Kidney epithelial cell (primary cell): ENCODE measurements around the gene STPG2. TPM values are rescaled to one million over a fixed set of nuclear protein-coding genes. Genes with fewer than 3 reads are reported as not detected.

Source experiments
- DNase-seq: peaks from one replicate; pipeline ENCODE4 v3.0.0-alpha.2; 2010; ENCODE audit warnings: low read depth
- H3K27me3 ChIP-seq: 2 replicates; pipeline ENCODE4 v1.6.0; 2011; ENCODE audit warnings: low read length; ENCODE audit not compliant: control insufficient read depth, insufficient read depth
- H3K36me3 ChIP-seq: 2 replicates; pipeline ENCODE4 v1.5.1; 2011; ENCODE audit warnings: low read length; ENCODE audit not compliant: control insufficient read depth, insufficient read depth
- H3K4me3 ChIP-seq: 2 replicates; pipeline ENCODE4 v1.5.1; 2011; ENCODE audit warnings: low read depth, mild to moderate bottlenecking, control low read depth, low read length
- total RNA-seq: library from RNA; depleted of rRNA; stranded (reverse); fragments of >200 nt; gene quantifications from 2 replicates; pipeline ENCODE4 v1.2.3, GENCODE V29; 2015
- TF ChIP-seq, protein P1 (sequence below): IDR thresholded peaks from 2 replicates; pipeline ENCODE4 v1.5.1; 2011; ENCODE audit warnings: mild to moderate bottlenecking, moderate library complexity, low read length, control low read depth, inconsistent platforms; ENCODE audit not compliant: insufficient read depth, poor library complexity, severe bottlenecking

The STPG2 gene
- total RNA-seq, 1 donor from 2014 or later, result not detected

DNA sequence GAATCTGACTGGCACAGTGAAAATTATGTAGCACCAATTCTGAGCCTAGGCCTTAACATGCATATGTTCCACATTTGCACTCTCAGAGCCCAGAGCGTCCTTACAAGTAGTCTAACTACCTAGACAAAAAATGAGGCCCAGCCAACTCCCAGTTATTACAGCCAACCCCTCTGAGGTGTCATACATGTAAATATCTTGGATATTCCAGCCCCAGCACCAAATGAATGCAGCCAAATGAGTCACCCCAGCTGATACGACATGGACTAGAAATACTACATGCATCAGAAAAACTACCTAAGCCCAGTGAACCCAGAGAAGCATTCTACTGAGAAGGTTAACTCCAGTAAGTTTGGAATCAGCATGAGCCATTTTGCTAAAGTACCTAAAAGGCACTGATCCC lies 145.1 kb downstream of the STPG2 start:
- Histone ChIP-seq H3K36me3 (no peaks in the 10 kb centered on the region), H3K4me3 (no peak overlapping the region), H3K27me3 (no peaks in the 10 kb centered on the region)
- DNase-seq, result no peak
- TF ChIP-seq, protein P1, sequence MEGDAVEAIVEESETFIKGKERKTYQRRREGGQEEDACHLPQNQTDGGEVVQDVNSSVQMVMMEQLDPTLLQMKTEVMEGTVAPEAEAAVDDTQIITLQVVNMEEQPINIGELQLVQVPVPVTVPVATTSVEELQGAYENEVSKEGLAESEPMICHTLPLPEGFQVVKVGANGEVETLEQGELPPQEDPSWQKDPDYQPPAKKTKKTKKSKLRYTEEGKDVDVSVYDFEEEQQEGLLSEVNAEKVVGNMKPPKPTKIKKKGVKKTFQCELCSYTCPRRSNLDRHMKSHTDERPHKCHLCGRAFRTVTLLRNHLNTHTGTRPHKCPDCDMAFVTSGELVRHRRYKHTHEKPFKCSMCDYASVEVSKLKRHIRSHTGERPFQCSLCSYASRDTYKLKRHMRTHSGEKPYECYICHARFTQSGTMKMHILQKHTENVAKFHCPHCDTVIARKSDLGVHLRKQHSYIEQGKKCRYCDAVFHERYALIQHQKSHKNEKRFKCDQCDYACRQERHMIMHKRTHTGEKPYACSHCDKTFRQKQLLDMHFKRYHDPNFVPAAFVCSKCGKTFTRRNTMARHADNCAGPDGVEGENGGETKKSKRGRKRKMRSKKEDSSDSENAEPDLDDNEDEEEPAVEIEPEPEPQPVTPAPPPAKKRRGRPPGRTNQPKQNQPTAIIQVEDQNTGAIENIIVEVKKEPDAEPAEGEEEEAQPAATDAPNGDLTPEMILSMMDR, result no peak

- Histone ChIP-seq H3K36me3 (no peaks in the 10 kb centered on the region), H3K27me3 (no peaks in the 10 kb centered on the region), H3K4me3 (no peak overlapping the region)
- no peak for DNase-seq
- TF ChIP-seq, protein P1, result no peak
These were observed 148.4 kb downstream of the STPG2 start for GRCh38 chr4:97994765-97995465.

GRCh38 chr4:97990409-97990808 lies 152.9 kb downstream of the STPG2 start:
- Histone ChIP-seq H3K36me3 (no peaks in the 10 kb centered on the region), H3K27me3 (no peaks in the 10 kb centered on the region), H3K4me3 (no peak overlapping the region)
- TF ChIP-seq, protein P1, result no peak
- no peak for DNase-seq

DNA sequence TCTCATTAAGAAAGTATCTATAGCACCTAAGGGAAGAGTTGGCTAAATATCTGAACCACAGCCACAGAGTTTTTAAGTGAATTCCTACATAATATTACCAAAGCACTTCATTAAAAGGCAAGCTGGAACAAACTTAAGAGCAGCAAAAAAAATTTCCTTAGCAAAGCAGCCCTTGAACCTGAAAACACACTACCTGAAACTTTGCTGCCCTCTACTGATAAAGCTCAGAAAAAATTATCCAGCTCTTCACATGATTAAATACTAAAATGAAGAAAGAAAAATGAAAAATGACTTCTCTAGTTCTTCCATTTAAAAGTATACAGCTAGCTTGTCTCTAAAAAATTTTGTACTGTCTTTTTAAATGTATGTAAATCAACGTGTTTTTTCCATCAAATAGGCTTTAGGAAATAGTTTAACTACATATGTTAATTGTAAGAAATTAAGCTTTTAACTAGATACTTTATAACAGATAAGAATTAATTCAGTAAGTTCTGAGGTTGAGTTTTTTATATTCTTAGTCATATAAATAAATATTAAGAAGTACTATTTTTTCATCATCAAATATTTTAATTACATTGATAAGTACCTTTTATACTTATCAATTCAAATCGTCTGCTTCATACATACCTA lies 156.1 kb downstream of the STPG2 start:
- H3K4me3 ChIP-seq, result no peak overlapping the region
- DNase-seq, result peak; percentile 16
- H3K36me3 ChIP-seq, result no peaks in the 10 kb centered on the region
- TF ChIP-seq, protein P1, result peak; percentile 60
- H3K27me3 ChIP-seq, result no peaks in the 10 kb centered on the region

GRCh38 chr4:97984545-97985131 lies 158.6 kb downstream of the STPG2 start:
- TF ChIP-seq, protein P1, result peak; percentile 41
- no peak for DNase-seq
- Histone ChIP-seq H3K36me3 (no peaks in the 10 kb centered on the region), H3K27me3 (no peaks in the 10 kb centered on the region), H3K4me3 (no peak overlapping the region)
